HepG2 (cell line): Measurements from ENCODE around the gene ATP5PF. TPM values are rescaled to one million over a fixed set of nuclear protein-coding genes. Genes with fewer than 3 reads are reported as not detected.
"Not testable (repeated sequence)": the region's sequence is repeated elsewhere in the genome, so short reads cannot be mapped to it uniquely, and the experiment has no call there.

Source experiments
- ATAC-seq: fragments of 200-7000 bp; cut with Tn5 transposase; 3 replicates; pipeline ENCODE4 v1.9.1; 2020; ENCODE audit warnings: mild to moderate bottlenecking, moderate library complexity
- BruUV-seq: library from RNA; stranded (reverse); fragments of 400-500 nt; replicated peaks from 2 replicates; lab custom pipeline; 2021; lab: Mats Ljungman, UMichigan
- CTCF ChIA-PET: fragments of 300-600 bp; formaldehyde crosslinking; extraction: SDS; loops from one replicate; lab custom pipeline; 2021; ENCODE audit warnings: low total read pairs, inconsistent platforms, low intra/inter-chr PET ratio; lab: Yijun Ruan, JAX
- POLR2A ChIA-PET: fragments of 350-600 bp; sonication (Branson Sonifier 250); formaldehyde crosslinking; loops from one replicate; lab custom pipeline; 2020; ENCODE audit warnings: antibody characterized with exemption, inconsistent platforms; lab: Yijun Ruan, JAX
- DNase-seq: peaks from one replicate; pipeline ENCODE4 v3.0.0-alpha.2; 2015; ENCODE audit warnings: low spot score
- FAIRE-seq: peaks from 3 replicates; lab custom pipeline; 2011; peaks lifted over from hg19 to GRCh38; lab: Jason Lieb, UNC
- H2AFZ ChIP-seq: one replicate; pipeline ENCODE4 v1.6.1; 2011; ENCODE audit warnings: low read length, inconsistent platforms
- H3K27ac ChIP-seq: fragments of 300-600 bp; 3 replicates; pipeline ENCODE4 v1.8.0; 2011; ENCODE audit warnings: mixed run types, mild to moderate bottlenecking, mixed read lengths, low read length, inconsistent platforms; ENCODE audit not compliant: insufficient read depth; ENCODE audit errors: extremely low read length
- H3K27me3 ChIP-seq, 2 experiments: fragments of 200-600 bp in 1 of 2; 2 replicates in 1 of 2; 3 replicates in 1 of 2; pipeline versions ENCODE4 v1.6.0 to v1.8.0; 2011; ENCODE audit warnings: low read length in 2 of 2, mild to moderate bottlenecking in 2 of 2, moderate library complexity in 2 of 2, inconsistent platforms in 1 of 2; ENCODE audit not compliant: insufficient read depth in 2 of 2, control insufficient read depth in 1 of 2
- H3K36me3 ChIP-seq, 2 experiments: fragments of 200-600 bp in 1 of 2; replicated peaks in 1 of 2; 2 replicates in 1 of 2; 3 replicates in 1 of 2; pipeline versions ENCODE4 v1.5.1 to v1.8.0; 2011; ENCODE audit warnings: low read length in 2 of 2, inconsistent platforms in 1 of 2; ENCODE audit not compliant: insufficient read depth in 2 of 2, control insufficient read depth in 1 of 2
- H3K4me1 ChIP-seq: 2 replicates; pipeline ENCODE4 v1.5.1; 2012; ENCODE audit warnings: low read length, inconsistent platforms; ENCODE audit not compliant: insufficient read depth
- H3K4me2 ChIP-seq: 2 replicates; pipeline ENCODE4 v1.6.0; 2011; ENCODE audit warnings: low read depth, low read length, inconsistent platforms
- H3K4me3 ChIP-seq, 3 experiments: fragments of 200-600 bp in 1 of 3; sonication (generic), shearing (Covaris generic) in 1 of 3; replicated peaks in 1 of 3; 2 replicates each; pipeline ENCODE4 v1.5.1; 2011 to 2016; ENCODE audit warnings: low read length in 3 of 3, inconsistent platforms in 2 of 3, low read depth in 2 of 3, mild to moderate bottlenecking in 2 of 3, control low read depth in 1 of 3, mixed read lengths in 1 of 3; ENCODE audit not compliant: insufficient read depth in 1 of 3
- H3K79me2 ChIP-seq: one replicate; pipeline ENCODE4 v1.6.1; 2011; ENCODE audit warnings: low read length, inconsistent platforms; ENCODE audit not compliant: insufficient read depth
- H3K9ac ChIP-seq: 2 replicates; pipeline ENCODE4 v1.6.0; 2011; ENCODE audit warnings: mild to moderate bottlenecking, low read depth, low read length, inconsistent platforms; ENCODE audit not compliant: insufficient read depth
- H3K9me3 ChIP-seq: 2 replicates; pipeline ENCODE4 v1.5.1; 2012; ENCODE audit warnings: mild to moderate bottlenecking, low read length
- H4K20me1 ChIP-seq: 2 replicates; pipeline ENCODE4 v1.6.0; 2011; ENCODE audit warnings: inconsistent platforms, mild to moderate bottlenecking, low read length, moderate library complexity; ENCODE audit not compliant: insufficient read depth
- POGZ ChIP-seq: sonication (generic); formaldehyde crosslinking; IDR thresholded peaks from 2 replicates; pipeline ENCODE4 v1.4.0; 2020; ENCODE audit warnings: mild to moderate bottlenecking, missing genetic modification reagents
- REXO4 ChIP-seq: sonication (generic); formaldehyde crosslinking; IDR thresholded peaks from 2 replicates; pipeline ENCODE4 v1.8.0; 2022; ENCODE audit warnings: missing genetic modification reagents, mild to moderate bottlenecking, borderline replicate concordance
- ZFAT ChIP-seq: sonication (generic); formaldehyde crosslinking; conservative IDR thresholded peaks from 2 replicates; pipeline ENCODE4 v1.8.1; 2023; ENCODE audit warnings: missing genetic modification reagents, inconsistent platforms
- ZNF235 ChIP-seq: sonication (generic); formaldehyde crosslinking; IDR thresholded peaks from 2 replicates; pipeline ENCODE4 v1.8.1; 2023; ENCODE audit warnings: mild to moderate bottlenecking, missing genetic modification reagents, borderline replicate concordance
- ZNF496 ChIP-seq: sonication (generic); formaldehyde crosslinking; IDR thresholded peaks from 2 replicates; pipeline ENCODE4 v1.8.1; 2023; ENCODE audit warnings: mild to moderate bottlenecking, moderate library complexity, missing genetic modification reagents; ENCODE audit not compliant: insufficient replicate concordance
- ZSCAN25 ChIP-seq: sonication (generic); formaldehyde crosslinking; IDR thresholded peaks from 2 replicates; pipeline ENCODE4 v1.8.0; 2022; ENCODE audit warnings: mild to moderate bottlenecking, missing genetic modification reagents
- WGBS: methylation state at CpG from one replicate; pipeline ENCODE4 v1.1.6; 2017; ENCODE audit warnings: low lambda C conversion rate; 5-methylcytosine and 5-hydroxymethylcytosine counted together
- in situ Hi-C: cut with HindIII; loops from 2 replicates; pipeline ENCODE4 v1.10.0; 2017; ENCODE audit warnings: low pct_unique_long_range_greater_than_20kb; ENCODE audit not compliant: extremely low pct_ligation_motif_present
- intact Hi-C: fragments of 100-400 bp; cut with micrococcal nuclease; formaldehyde crosslinking; loops from one replicate; pipeline ENCODE4 v1.10.0; 2022; ENCODE audit not compliant: unreplicated experiment
- polyA plus RNA-seq, 8 experiments: library from polyadenylated mRNA; depleted of rRNA in 3 of 8; stranded (reverse) in 7 of 8; unstranded in 1 of 8; fragments of >200 nt; fragmentation: Illumina TruSeq in 4 of 8; extraction: Trizol in 4 of 8; gene quantifications; 2 replicates each; pipeline versions ENCODE4 v1.2.1 to v1.2.3, GENCODE V29; 2011 to 2016; ENCODE audit warnings: low read depth in 4 of 8, missing spikeins in 1 of 8, mixed read lengths in 1 of 8; ENCODE audit not compliant: insufficient read depth in 1 of 8
- total RNA-seq, 5 experiments: library from RNA; depleted of rRNA; stranded (reverse); fragments of >200 nt; fragmentation: Illumina TruSeq; extraction: Trizol; gene quantifications; 2 replicates each; pipeline ENCODE4 v1.2.3, GENCODE V29; 2016; ENCODE audit warnings: low read depth in 1 of 5
- TF ChIP-seq, protein P1 (sequence below): sonication (generic); formaldehyde crosslinking; IDR thresholded peaks from 2 replicates; pipeline ENCODE4 v1.9.0; 2021; ENCODE audit warnings: missing genetic modification reagents, mild to moderate bottlenecking, borderline replicate concordance
- TF ChIP-seq, protein P2 (sequence below): sonication (generic); formaldehyde crosslinking; IDR thresholded peaks from 2 replicates; pipeline ENCODE4 v1.5.1; 2020; ENCODE audit warnings: mild to moderate bottlenecking, missing genetic modification reagents, moderate library complexity
- TF ChIP-seq, protein P3 (sequence below): fragments of 450-650 bp; IDR thresholded peaks from 2 replicates; pipeline ENCODE4 v1.6.1; 2017; ENCODE audit warnings: mild to moderate bottlenecking

ATP5PF gene
- total and polyA plus RNA-seq, 2 of the 13 experiments (the other 11 are each of a cell fraction or from before 2014, with no cell fraction given), result 131 to 157 TPM

DNA sequence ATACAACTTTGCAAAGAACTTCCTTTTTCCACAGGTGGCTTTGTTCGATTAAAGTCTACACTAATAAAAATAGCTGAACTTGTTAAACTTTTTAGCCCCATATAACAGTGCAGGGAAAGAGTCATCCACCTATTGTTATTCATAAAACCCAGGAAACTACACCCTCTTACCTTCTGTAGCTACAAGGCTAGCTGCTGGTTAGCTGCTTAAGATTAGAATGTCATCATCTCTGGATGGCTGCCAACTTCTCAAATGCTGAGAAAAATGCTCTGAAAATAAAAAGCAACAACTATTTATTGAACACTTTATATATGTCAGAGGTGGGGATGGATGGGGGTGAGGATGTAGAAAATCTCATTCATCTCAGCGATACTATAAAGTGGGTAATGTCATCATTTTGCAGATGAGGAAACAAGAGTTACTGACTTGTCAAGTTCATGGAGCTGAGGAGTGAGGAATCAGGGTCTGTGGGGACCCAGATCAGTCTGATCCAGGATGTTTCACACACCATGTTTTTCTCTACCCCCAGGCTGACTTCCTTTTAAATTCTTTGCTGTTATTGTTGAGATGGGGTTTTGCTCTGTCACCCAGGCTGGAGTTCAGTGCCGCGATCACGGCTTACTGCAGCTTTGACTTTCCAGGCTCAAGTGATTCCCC, 17.1 kb downstream of the ATP5PF start (continued):
- TF ChIP-seq ZFAT (no peak), POGZ (CRISPR knock-in tag) (no peak), ZSCAN25 (CRISPR knock-in tag) (no peak), REXO4 (CRISPR knock-in tag) (no peak), ZNF496 (CRISPR knock-in tag) (no peak), ZNF235 (CRISPR knock-in tag) (no peak)
- TF ChIP-seq, protein P1, sequence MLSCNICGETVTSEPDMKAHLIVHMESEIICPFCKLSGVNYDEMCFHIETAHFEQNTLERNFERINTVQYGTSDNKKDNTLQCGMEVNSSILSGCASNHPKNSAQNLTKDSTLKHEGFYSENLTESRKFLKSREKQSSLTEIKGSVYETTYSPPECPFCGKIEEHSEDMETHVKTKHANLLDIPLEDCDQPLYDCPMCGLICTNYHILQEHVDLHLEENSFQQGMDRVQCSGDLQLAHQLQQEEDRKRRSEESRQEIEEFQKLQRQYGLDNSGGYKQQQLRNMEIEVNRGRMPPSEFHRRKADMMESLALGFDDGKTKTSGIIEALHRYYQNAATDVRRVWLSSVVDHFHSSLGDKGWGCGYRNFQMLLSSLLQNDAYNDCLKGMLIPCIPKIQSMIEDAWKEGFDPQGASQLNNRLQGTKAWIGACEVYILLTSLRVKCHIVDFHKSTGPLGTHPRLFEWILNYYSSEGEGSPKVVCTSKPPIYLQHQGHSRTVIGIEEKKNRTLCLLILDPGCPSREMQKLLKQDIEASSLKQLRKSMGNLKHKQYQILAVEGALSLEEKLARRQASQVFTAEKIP, result no peak
- TF ChIP-seq, protein P2, sequence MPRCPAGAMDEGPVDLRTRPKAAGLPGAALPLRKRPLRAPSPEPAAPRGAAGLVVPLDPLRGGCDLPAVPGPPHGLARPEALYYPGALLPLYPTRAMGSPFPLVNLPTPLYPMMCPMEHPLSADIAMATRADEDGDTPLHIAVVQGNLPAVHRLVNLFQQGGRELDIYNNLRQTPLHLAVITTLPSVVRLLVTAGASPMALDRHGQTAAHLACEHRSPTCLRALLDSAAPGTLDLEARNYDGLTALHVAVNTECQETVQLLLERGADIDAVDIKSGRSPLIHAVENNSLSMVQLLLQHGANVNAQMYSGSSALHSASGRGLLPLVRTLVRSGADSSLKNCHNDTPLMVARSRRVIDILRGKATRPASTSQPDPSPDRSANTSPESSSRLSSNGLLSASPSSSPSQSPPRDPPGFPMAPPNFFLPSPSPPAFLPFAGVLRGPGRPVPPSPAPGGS (CRISPR knock-in tag), result no peak
- TF ChIP-seq, protein P3, sequence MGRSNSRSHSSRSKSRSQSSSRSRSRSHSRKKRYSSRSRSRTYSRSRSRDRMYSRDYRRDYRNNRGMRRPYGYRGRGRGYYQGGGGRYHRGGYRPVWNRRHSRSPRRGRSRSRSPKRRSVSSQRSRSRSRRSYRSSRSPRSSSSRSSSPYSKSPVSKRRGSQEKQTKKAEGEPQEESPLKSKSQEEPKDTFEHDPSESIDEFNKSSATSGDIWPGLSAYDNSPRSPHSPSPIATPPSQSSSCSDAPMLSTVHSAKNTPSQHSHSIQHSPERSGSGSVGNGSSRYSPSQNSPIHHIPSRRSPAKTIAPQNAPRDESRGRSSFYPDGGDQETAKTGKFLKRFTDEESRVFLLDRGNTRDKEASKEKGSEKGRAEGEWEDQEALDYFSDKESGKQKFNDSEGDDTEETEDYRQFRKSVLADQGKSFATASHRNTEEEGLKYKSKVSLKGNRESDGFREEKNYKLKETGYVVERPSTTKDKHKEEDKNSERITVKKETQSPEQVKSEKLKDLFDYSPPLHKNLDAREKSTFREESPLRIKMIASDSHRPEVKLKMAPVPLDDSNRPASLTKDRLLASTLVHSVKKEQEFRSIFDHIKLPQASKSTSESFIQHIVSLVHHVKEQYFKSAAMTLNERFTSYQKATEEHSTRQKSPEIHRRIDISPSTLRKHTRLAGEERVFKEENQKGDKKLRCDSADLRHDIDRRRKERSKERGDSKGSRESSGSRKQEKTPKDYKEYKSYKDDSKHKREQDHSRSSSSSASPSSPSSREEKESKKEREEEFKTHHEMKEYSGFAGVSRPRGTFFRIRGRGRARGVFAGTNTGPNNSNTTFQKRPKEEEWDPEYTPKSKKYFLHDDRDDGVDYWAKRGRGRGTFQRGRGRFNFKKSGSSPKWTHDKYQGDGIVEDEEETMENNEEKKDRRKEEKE, result no peak

DNA sequence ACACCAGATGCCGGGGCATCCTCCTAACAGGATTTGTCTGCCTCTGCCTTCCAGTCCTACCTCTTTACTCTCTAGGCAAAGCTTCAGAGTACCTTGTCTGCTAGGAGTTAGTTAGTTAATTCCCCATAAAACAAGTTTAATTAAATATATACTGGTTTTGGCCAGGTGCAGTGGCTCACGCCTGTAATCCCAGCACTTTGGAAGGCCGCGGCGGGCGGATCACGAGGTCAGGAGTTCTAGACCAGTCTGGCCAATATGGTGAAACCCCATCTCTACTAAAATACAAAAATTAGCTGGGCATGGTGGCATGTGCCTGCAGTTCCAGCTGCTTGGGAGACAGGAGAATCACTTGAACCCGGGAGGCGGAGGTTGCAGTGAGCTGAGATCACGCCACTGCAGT, 20.6 kb downstream of the ATP5PF start:
- H3K27ac ChIP-seq, H3K4me1 ChIP-seq, H3K4me3 ChIP-seq, H3K9ac ChIP-seq, ATAC-seq, H3K27me3 ChIP-seq, DNase-seq, FAIRE-seq, CTCF ChIA-PET, BruUV-seq, H2AFZ ChIP-seq, in situ Hi-C loops, H3K79me2 ChIP-seq, H3K36me3 ChIP-seq, H3K9me3 ChIP-seq, POLR2A ChIA-PET, H3K4me2 ChIP-seq, intact Hi-C loops, H4K20me1 ChIP-seq: not testable (repeated sequence)
- WGBS, result 97% methylated on average over 10 of the region's 10 CpGs
